ENCODE results near the gene SERTAD3. TPM values are rescaled to one million over a fixed set of nuclear protein-coding genes. Genes with fewer than 3 reads are reported as not detected.

Gene SERTAD3
- total and polyA plus RNA-seq, 2 of the 8 experiments (the other 6 are each of a cell fraction or from before 2014, with no cell fraction given) = 15.1 to 32.1 TPM

GRCh38 chr19:40443131-40443999 is 770 bp downstream of the SERTAD3 start (continued):
- TF ChIP-seq CTBP2 (IDR thresholded peaks at IDR 0.05; ENCODE audit: borderline replicate concordance, insufficient read depth, insufficient read length, low read length) = no peak
- peak; percentile 83; the same call in 1 of the 2 replicates for TF ChIP-seq TCF12 (IDR thresholded peaks at IDR 0.05; ENCODE audit: low read depth, low read length)
- peak; percentile 76 for TF ChIP-seq CHD2 (IDR thresholded peaks at IDR 0.05; ENCODE audit: low read length)
- no peak for TF ChIP-seq BCL11A (IDR thresholded peaks at IDR 0.05; ENCODE audit: low read depth in 2 of 2, low read length in 2 of 2)
- no peak for TF ChIP-seq SIRT6 (IDR thresholded peaks at IDR 0.05; ENCODE audit: low read length)
- TF ChIP-seq SRF (IDR thresholded peaks at IDR 0.05; ENCODE audit: low read depth, low read length) = peak; percentile 49; the same call in 1 of the 2 replicates
- peak; percentile 92 for TF ChIP-seq SP4 (IDR thresholded peaks at IDR 0.05; ENCODE audit: low read length)
- no peak for TF ChIP-seq ZNF274 (IDR thresholded peaks at IDR 0.05; ENCODE audit: borderline replicate concordance, extremely low read depth, low read length)
- TF ChIP-seq RXRA (IDR thresholded peaks at IDR 0.05; ENCODE audit: insufficient read depth, low read depth, low read length) = no peak
- TF ChIP-seq NRF1 (IDR thresholded peaks at IDR 0.05; ENCODE audit: low read depth, low read length) = peak; percentile 86
- TF ChIP-seq ATF3 (IDR thresholded peaks at IDR 0.05; ENCODE audit: insufficient read depth, low read depth, low read length) = no peak
